ENCODE measurements around the gene NOLC1. TPM values are rescaled to one million over a fixed set of nuclear protein-coding genes. Genes with fewer than 3 reads are reported as not detected.

Gene NOLC1
- polyA plus RNA-seq, 3 donors: 10.0 to 32.1 (median 19.3) TPM

DNA sequence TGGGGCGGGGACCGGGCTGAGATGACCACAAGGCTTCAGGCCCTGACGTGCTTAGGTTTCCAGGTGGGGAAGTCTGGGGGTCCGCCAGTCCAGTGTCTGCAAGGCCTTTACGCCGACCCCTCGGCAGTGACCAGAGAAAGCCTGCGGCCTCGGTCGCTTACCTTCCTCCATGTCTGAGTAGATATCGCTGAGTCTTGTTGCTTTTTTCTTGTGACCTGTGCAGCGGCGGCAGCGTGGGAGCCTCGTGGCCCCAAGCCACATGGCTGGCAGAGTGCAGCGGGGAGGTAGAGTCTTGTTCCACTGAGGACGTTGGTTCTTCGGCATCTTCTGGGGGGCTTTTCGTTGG is 329 bp downstream of the NOLC1 start:
- TF ChIP-seq, protein P1, sequence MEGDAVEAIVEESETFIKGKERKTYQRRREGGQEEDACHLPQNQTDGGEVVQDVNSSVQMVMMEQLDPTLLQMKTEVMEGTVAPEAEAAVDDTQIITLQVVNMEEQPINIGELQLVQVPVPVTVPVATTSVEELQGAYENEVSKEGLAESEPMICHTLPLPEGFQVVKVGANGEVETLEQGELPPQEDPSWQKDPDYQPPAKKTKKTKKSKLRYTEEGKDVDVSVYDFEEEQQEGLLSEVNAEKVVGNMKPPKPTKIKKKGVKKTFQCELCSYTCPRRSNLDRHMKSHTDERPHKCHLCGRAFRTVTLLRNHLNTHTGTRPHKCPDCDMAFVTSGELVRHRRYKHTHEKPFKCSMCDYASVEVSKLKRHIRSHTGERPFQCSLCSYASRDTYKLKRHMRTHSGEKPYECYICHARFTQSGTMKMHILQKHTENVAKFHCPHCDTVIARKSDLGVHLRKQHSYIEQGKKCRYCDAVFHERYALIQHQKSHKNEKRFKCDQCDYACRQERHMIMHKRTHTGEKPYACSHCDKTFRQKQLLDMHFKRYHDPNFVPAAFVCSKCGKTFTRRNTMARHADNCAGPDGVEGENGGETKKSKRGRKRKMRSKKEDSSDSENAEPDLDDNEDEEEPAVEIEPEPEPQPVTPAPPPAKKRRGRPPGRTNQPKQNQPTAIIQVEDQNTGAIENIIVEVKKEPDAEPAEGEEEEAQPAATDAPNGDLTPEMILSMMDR (IDR thresholded peaks at IDR 0.05): no peak
- Histone ChIP-seq H3K9me3 (replicated peaks in 1 of 2; ENCODE audit: control insufficient read depth in 1 of 2, insufficient read depth in 1 of 2, low read length in 2 of 2) (no peaks in the 10 kb centered on the region), H3K36me3 (replicated peaks in 1 of 2; ENCODE audit: control insufficient read depth in 1 of 2, insufficient read depth in 2 of 2, low read length in 2 of 2) (peaks cover 43 to 63% of the 10 kb centered on the region in 2 donors), H4K20me1 (ENCODE audit: insufficient read depth, low read length) (peaks cover 23% of the 10 kb centered on the region), H2AFZ (ENCODE audit: insufficient read depth, low read depth, low read length, poor library complexity, severe bottlenecking) (peak overlapping the region; percentile 89), H3K9ac (ENCODE audit: insufficient read depth, low read length, poor library complexity, severe bottlenecking) (peak overlapping the region; percentile 85), H3K4me2 (replicated peaks; ENCODE audit: extremely low read depth, low read length, poor library complexity, severe bottlenecking) (peak overlapping the region; percentile 90), H3K27me3 (ENCODE audit: control insufficient read depth in 2 of 2, insufficient read depth in 2 of 2, low read length in 2 of 2) (no peaks in the 10 kb centered on the region), H3K27ac (ENCODE audit: low read depth in 1 of 2, low read length in 2 of 2) (peak overlapping the region; percentile 78 to 92), H3K4me1 (ENCODE audit: control insufficient read depth in 1 of 2, insufficient read depth in 2 of 2, low read length in 2 of 2) (peaks cover 13 to 19% of the 10 kb centered on the region in 2 donors), H3K4me3 (replicated peaks in 1 of 3; ENCODE audit: low read depth in 2 of 3, low read length in 3 of 3) (peak overlapping the region; percentile 73 to 93 (median 75)), H3K79me2 (ENCODE audit: insufficient read depth, low read length) (peaks cover 47% of the 10 kb centered on the region)
- Mint-ChIP-seq H3K36me3 (peaks cover 47 to 61% of the 10 kb centered on the region in 2 donors), H3K4me3 (peak overlapping the region; percentile 87 to 95), H3K4me1 (peaks cover 18% of the 10 kb centered on the region), H3K27ac (peak overlapping the region; percentile 90 to 96 (median 94)), H3K27me3 (ENCODE audit: low read depth in 3 of 3) (peaks cover 0 to 6% (median 0%) of the 10 kb centered on the region in 3 donors), H3K9me3 (no peaks in the 10 kb centered on the region)
- 0% methylated on average over 19 of the region's 19 CpGs for WGBS (ENCODE audit: insufficient coverage)
- no peak for DNase-seq
- intact Hi-C loops (cut with micrococcal nuclease): loop anchor here (2.0 to 5.0 kb wide), 2 partner anchors 20 to 320 kb away; partner anchors contain the start of gene PPRC1 (in 1 of the 2)

DNA sequence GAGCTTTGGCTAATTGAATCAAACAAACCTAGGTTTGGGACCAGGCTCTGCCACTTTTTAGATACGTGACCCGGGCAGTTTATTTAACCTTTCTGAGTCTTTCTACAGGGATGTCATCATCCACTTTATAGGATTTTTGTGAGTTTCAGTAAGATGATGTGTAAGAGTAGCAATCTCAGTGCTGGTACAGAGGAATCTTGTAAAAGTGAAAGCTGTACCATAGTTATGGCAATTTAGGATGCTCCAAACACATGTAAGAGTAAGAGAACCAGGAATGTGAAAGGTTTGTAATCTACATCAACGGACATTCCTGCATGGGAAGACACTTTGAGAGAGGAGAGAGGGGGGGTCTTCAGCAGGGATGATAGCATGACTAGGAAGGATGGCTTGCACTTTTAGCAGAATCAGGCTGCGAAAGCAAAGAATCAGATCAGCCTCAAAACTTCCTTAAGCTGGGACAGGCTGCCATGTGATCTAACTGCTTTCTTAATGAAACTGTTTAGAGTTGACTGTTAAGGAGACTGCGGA is 968 bp downstream of the NOLC1 start:
- H3K4me1 ChIP-seq (ENCODE audit: control insufficient read depth in 1 of 2, insufficient read depth in 2 of 2, low read length in 2 of 2): peaks cover 13 to 19% of the 10 kb centered on the region in 2 donors
- H3K27me3 ChIP-seq (ENCODE audit: control insufficient read depth in 2 of 2, insufficient read depth in 2 of 2, low read length in 2 of 2): no peaks in the 10 kb centered on the region
- H3K36me3 Mint-ChIP-seq: peaks cover 47 to 61% of the 10 kb centered on the region in 2 donors
- DNase-seq: no peak
- H3K4me3 Mint-ChIP-seq: peak overlapping the region; percentile 87 to 95
- H3K27ac ChIP-seq (ENCODE audit: low read depth in 1 of 2, low read length in 2 of 2): peak overlapping the region in 1 of 2 donors; percentile 92
- H3K27ac Mint-ChIP-seq: peak overlapping the region; percentile 42 to 96 (median 94)
- H3K36me3 ChIP-seq (replicated peaks in 1 of 2; ENCODE audit: control insufficient read depth in 1 of 2, insufficient read depth in 2 of 2, low read length in 2 of 2): peaks cover 45 to 63% of the 10 kb centered on the region in 2 donors
- intact Hi-C loops (cut with micrococcal nuclease): loop anchor here (2.0 to 5.0 kb wide), 2 partner anchors 20 to 321 kb away; partner anchors contain the start of gene PPRC1 (in 1 of the 2)
- TF ChIP-seq, protein P1 (IDR thresholded peaks at IDR 0.05): no peak
- 49% methylated on average over 2 of the region's 5 CpGs for WGBS (ENCODE audit: insufficient coverage)
- peak overlapping the region; percentile 89 for H2AFZ ChIP-seq (ENCODE audit: insufficient read depth, low read depth, low read length, poor library complexity, severe bottlenecking)
- H3K27me3 Mint-ChIP-seq (ENCODE audit: low read depth in 3 of 3): peaks cover 0 to 6% (median 0%) of the 10 kb centered on the region in 3 donors
- H3K4me2 ChIP-seq (replicated peaks; ENCODE audit: extremely low read depth, low read length, poor library complexity, severe bottlenecking): peak overlapping the region; percentile 90
- peaks cover 23% of the 10 kb centered on the region for H4K20me1 ChIP-seq (ENCODE audit: insufficient read depth, low read length)
- H3K4me3 ChIP-seq (replicated peaks in 1 of 3; ENCODE audit: low read depth in 2 of 3, low read length in 3 of 3): peak overlapping the region; percentile 73 to 93 (median 75)
- H3K79me2 ChIP-seq (ENCODE audit: insufficient read depth, low read length): peaks cover 50% of the 10 kb centered on the region
- peak overlapping the region; percentile 85 for H3K9ac ChIP-seq (ENCODE audit: insufficient read depth, low read length, poor library complexity, severe bottlenecking)
- no peaks in the 10 kb centered on the region for H3K9me3 ChIP-seq (replicated peaks in 1 of 2; ENCODE audit: control insufficient read depth in 1 of 2, insufficient read depth in 1 of 2, low read length in 2 of 2)
- H3K9me3 Mint-ChIP-seq: no peaks in the 10 kb centered on the region
- H3K4me1 Mint-ChIP-seq: peaks cover 18% of the 10 kb centered on the region

Data from CD14-positive monocyte (primary cell).